HG03095 (cell line): ENCODE data around the gene PROKR1.
"Not testable (repeated sequence)": the region's sequence is repeated elsewhere in the genome, so short reads cannot be mapped to it uniquely, and the experiment has no call there.

Experiments used
- ATAC-seq: cut with Tn5 transposase; IDR thresholded peaks from one replicate; pipeline ENCODE4 v1.9.1; 2021; ENCODE audit warnings: moderate library complexity; ENCODE audit not compliant: unreplicated experiment

PROKR1 gene

GRCh38 chr2:68643011-68643873 lies at the start of gene PROKR1:
Gene PROKR1 (plus strand): TSS chr2:68643579. CDS start chr2:68645822, 2,243 bp downstream.
- no peak for ATAC-seq

GRCh38 chr2:68594041-68594440 lies 49.3 kb upstream of the PROKR1 start:
- no peak for ATAC-seq

- no peak for ATAC-seq
Measured at GRCh38 chr2:68594674-68595492, 48.5 kb upstream of the PROKR1 start.

DNA sequence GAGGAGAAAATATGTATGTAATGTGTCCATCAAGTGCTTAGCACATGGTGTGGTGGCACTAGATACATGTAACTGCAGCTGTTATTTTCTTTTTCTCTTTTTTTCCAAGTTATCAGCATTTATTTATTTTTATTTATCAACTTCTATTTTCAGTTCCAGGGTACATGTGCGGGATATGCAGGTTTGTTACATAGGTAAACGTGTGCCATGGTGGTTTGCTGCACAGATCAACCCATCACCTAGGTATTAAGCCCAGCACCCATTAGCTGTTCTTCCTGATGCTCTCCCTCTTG lies 47.9 kb upstream of the PROKR1 start:
- not testable (repeated sequence) for ATAC-seq

GRCh38 chr2:68600495-68600894 lies 42.9 kb upstream of the PROKR1 start:
- ATAC-seq: not testable (repeated sequence)

- no peak for ATAC-seq
Measured at GRCh38 chr2:68603059-68603458, 40.3 kb upstream of the PROKR1 start.

DNA sequence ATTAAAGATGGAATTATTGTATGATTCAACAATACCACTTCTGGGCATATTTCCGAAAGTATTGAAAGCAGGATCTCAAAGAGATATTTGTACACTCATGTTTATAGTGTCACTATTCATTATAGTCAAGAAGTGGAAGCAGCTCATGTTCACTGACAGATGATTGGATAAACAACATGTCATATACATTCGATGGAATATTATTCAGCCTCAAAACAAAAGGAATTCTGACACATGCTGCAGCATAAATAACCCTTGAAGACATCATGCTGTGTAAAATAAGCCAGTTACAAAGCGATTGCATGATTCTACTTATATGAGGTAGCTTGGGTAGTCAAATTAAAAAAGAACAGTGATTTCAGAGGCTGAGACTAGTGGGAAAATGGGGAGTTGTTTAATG lies 39.3 kb upstream of the PROKR1 start:
- no peak for ATAC-seq

DNA sequence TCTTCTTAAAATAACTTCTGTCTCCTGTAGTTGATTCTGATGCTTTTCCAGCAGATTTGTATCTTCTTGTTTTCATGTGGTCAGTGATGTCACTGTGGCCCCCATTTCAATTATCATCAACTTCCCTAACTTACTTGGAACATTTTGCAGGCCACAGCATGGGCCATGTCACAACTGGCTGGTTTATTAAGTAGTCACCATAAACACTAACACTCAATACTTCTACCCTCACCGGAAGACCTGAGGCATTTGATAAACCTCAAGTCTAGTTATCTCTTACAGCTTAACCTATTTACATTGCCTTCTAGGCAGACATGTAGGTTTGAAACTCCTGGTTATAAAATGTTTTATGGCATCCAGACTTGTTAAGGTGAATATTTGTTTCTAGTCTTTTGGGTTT lies 37.4 kb upstream of the PROKR1 start:
- ATAC-seq: no peak

DNA sequence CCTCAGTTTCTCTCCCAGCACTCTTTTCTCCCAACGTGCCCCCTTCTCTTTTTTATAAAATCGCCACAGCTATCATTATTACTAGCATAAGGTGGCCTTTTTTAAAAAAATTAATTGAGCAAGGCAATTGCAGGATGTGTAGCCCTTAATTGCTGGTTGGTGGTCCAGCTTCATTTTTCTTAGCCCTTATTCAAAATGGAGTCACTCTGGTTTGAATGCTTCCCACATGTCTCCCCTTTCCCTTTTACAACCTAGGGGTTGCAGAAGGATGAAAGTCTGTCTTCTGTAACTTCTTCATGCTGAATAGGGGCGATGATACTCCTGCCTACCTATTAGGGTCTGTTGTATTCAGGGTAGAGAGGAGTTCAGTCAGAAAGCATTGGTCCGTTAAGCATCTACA lies 36.6 kb upstream of the PROKR1 start:
- ATAC-seq: no peak

- no peak for ATAC-seq
Measured at GRCh38 chr2:68607837-68608236, 35.5 kb upstream of the PROKR1 start.

DNA sequence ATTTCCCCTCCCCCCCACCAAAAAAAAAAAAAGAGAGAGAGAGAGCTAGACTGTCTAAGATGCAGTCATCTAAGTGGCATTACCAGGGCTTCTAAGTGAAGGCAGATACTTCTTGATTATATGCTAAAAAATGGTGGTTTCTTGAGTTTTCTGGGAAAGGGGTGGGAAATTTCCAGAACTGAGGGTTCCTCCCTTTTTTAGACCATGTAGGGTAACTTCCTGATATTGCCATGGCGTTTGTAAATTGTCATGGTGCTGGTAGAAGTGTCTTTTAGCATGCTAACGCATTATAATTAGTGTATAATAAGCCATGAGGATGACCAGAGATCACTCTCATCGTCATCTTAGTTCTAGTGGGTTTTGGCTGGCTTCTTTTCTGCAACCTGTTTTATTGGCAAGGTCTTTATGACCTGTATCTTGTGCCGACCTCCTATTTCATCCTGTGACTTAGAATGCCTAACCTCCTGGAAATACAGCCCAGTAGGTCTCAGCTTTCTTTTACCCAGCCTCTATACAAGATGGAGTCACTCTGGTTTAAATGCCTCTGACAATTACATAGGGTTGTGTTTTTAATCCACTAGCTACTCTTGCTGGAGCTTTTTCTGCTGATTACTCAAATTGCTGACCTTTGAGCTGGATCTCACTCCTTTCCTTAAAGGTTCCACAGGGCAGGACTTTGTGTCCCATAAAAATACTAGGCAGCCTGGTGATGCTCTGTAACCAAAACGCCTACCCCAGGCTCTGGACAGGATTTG lies 30.4 kb upstream of the PROKR1 start:
- ATAC-seq: no peak

DNA sequence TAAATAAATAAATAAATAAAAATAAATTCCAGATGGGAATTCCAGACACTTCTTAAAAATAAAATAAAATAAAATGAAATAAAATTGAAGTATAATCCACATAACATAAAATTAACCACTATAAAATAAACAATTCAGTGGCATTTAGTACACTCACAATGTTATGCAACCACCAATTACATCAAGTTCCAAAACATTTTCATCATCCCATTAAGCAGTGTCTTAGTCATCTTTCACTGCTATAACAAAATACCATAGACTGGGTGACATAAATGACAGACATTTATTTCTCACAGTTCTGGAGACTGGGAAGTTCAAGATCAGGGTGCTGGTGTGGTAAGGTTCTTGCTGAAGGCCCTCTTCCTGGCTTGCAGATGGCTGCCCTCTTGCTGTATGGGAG lies 22.6 kb upstream of the PROKR1 start:
- ATAC-seq: no peak

- no peak for ATAC-seq
Measured at GRCh38 chr2:68623820-68624219, 19.6 kb upstream of the PROKR1 start.

DNA sequence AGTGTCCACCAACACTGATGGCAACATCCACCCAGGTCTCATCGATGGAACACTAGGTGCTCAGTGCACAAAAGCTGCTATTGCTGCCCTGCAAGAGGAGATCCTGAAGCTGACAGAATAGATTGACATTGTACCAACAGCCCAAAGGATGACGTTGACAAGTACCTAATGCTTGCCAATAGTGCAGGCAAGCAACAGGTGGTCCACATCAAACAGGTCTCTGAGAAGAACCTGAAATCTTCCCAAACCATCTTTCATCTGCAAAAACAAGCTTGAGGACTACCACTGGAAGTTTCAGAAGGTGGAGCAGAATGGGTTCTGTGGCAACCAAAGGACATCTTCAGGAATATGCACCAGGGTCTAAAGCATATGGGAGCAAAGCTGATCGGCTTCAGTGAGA lies 15.8 kb upstream of the PROKR1 start:
- no peak for ATAC-seq

DNA sequence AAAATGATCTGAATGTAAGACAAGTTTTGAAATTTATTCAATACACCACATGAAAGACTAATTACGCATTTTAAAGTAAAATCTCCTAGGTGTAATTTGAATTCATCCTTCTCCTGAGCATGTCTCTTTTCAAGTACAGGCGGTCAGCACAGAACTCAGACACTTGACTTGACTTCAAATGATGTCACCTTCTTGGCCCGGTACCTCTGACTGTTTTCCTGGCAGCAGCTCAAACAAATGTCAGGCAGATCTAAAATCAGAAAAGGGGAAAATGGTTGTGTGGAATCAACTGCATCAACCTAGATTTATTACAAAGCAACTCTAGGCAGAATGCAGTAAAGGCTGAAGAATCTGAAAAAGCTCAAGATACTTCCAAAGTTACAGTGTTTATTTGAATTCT lies 11.4 kb upstream of the PROKR1 start:
- no peak for ATAC-seq

- ATAC-seq: no peak
Measured at GRCh38 chr2:68637047-68637446, 6.3 kb upstream of the PROKR1 start.

- ATAC-seq: no peak
Measured at GRCh38 chr2:68643874-68644485, 601 bp downstream of the PROKR1 start.

DNA sequence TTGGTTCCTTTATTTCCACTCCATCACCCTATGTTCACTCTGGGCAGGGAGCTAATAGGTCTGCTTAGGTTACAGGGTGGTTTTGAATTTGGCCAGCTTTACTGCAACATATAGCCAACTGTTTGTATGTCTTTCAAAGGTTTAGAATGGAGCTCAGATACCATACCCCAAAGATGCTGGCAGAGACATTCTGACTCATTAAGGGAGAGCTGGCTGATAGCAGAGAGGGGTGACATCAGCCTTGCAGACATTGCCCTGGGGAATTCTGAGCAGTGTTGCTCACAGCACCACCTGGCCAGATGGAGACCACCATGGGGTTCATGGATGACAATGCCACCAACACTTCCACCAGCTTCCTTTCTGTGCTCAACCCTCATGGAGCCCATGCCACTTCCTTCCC lies 2.1 kb downstream of the PROKR1 start:
- no peak for ATAC-seq

- ATAC-seq: no peak
Measured at GRCh38 chr2:68646303-68646702, 2.9 kb downstream of the PROKR1 start.

- no peak for ATAC-seq
Measured at GRCh38 chr2:68650645-68651044, 7.3 kb downstream of the PROKR1 start.

DNA sequence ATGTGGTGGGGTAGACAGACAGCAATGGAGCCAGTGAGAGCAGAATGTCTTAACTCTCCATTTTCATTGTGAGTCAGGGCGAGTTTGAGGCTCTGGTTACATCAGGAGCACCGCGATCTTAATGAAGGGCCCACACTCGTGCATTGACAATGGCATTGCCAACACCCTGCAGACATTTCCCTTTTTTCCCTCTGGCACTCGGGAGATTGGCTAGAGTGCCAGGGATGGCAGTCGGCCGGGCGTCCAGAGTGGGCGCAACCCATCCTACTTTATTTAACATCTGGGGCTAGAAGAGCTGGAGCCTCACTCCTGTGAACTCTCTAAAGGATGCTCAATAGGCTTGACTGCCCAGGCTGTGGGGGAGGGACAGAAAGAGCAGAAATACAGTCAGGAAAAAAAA lies 9.7 kb downstream of the PROKR1 start:
- no peak for ATAC-seq
